NK-92 (cell line): ENCODE data around the gene SLC25A26.

ENCODE experiments used
- DNase-seq: peaks from one replicate; lab custom pipeline; 2025; ENCODE audit not compliant: unreplicated experiment; lab: John Stamatoyannopoulos, UW

The SLC25A26 gene

GRCh38 chr3:66220602-66221377, at the start of gene SLC25A26:
Gene SLC25A26 (plus strand): TSS chr3:66221001. CDS start chr3:66221095, 94 bp downstream.
- DNase-seq, result peak; percentile 89

- DNase-seq, result no peak
Observed at GRCh38 chr3:66172394-66172793, 48.4 kb upstream of the SLC25A26 start.

- no peak for DNase-seq
Observed at GRCh38 chr3:66177026-66177425, 43.8 kb upstream of the SLC25A26 start.

- DNase-seq, result no peak
Observed at GRCh38 chr3:66178206-66178605, 42.6 kb upstream of the SLC25A26 start.

- no peak for DNase-seq
Observed at GRCh38 chr3:66179793-66180192, 41.0 kb upstream of the SLC25A26 start.

GRCh38 chr3:66181764-66182163, 39.0 kb upstream of the SLC25A26 start:
- DNase-seq, result no peak

GRCh38 chr3:66182246-66182645, 38.6 kb upstream of the SLC25A26 start:
- no peak for DNase-seq

- DNase-seq, result no peak
Observed at GRCh38 chr3:66186545-66186944, 34.3 kb upstream of the SLC25A26 start.

- no peak for DNase-seq
Observed at GRCh38 chr3:66195347-66195783, 25.4 kb upstream of the SLC25A26 start.

- no peak for DNase-seq
Observed at GRCh38 chr3:66196633-66197032, 24.2 kb upstream of the SLC25A26 start.

- DNase-seq, result no peak
Observed at GRCh38 chr3:66198437-66199088, 22.2 kb upstream of the SLC25A26 start.

- DNase-seq, result no peak
Observed at GRCh38 chr3:66199089-66199473, 21.7 kb upstream of the SLC25A26 start.

GRCh38 chr3:66200147-66200546, 20.7 kb upstream of the SLC25A26 start:
- no peak for DNase-seq

GRCh38 chr3:66200786-66201185, 20.0 kb upstream of the SLC25A26 start:
- no peak for DNase-seq

GRCh38 chr3:66203275-66203674, 17.5 kb upstream of the SLC25A26 start:
- DNase-seq, result no peak

- no peak for DNase-seq
Observed at GRCh38 chr3:66206806-66207205, 14.0 kb upstream of the SLC25A26 start.

GRCh38 chr3:66208189-66208588, 12.6 kb upstream of the SLC25A26 start:
- DNase-seq, result no peak

GRCh38 chr3:66210687-66211295, 10.0 kb upstream of the SLC25A26 start:
- DNase-seq, result no peak

GRCh38 chr3:66211779-66212178, 9.0 kb upstream of the SLC25A26 start:
- no peak for DNase-seq

GRCh38 chr3:66215106-66215505, 5.7 kb upstream of the SLC25A26 start:
- DNase-seq, result no peak

GRCh38 chr3:66220066-66220465, 735 bp upstream of the SLC25A26 start:
- DNase-seq, result no peak

- no peak for DNase-seq
Observed at GRCh38 chr3:66224220-66224619, 3.4 kb downstream of the SLC25A26 start.
